A549 (cell line): ENCODE data around the gene PKD2.

Experiments used
- BHLHE40 ChIP-seq: IDR thresholded peaks from 2 replicates; pipeline ENCODE4 v1.6.1; 2012; ENCODE audit warnings: low read depth, low read length, inconsistent platforms
- CTCF ChIP-seq: fragments of >200 bp; sonication (Bioruptor Twin); formaldehyde crosslinking; IDR thresholded peaks from 3 replicates; pipeline ENCODE4 v1.5.1; 2016
- E2F6 ChIP-seq: IDR thresholded peaks from 2 replicates; pipeline ENCODE4 v1.6.1; 2012; ENCODE audit warnings: low read depth, borderline replicate concordance
- EHMT2 ChIP-seq: fragments of 200-600 bp; sonication (generic); IDR thresholded peaks from 2 replicates; pipeline ENCODE4 v1.6.1; 2016; ENCODE audit warnings: antibody characterized with exemption, low read depth, mild to moderate bottlenecking, moderate library complexity
- MAX ChIP-seq: IDR thresholded peaks from 2 replicates; pipeline ENCODE4 v1.6.1; 2012
- MAZ ChIP-seq: fragments of 150-350 bp; IDR thresholded peaks from 2 replicates; pipeline ENCODE4 v1.6.1; 2014; ENCODE audit warnings: antibody characterized with exemption, low read depth, low read length, borderline replicate concordance
- PBX3 ChIP-seq: IDR thresholded peaks from 2 replicates; pipeline ENCODE4 v1.6.1; 2012
- POLR2A ChIP-seq: IDR thresholded peaks from 2 replicates; pipeline ENCODE4 v1.6.1; 2012; ENCODE audit warnings: mild to moderate bottlenecking, low read length
- POLR2AphosphoS2 ChIP-seq: conservative IDR thresholded peaks from 2 replicates; pipeline ENCODE4 v1.6.1; 2012; ENCODE audit warnings: low read length, improper control_type of control experiment, inconsistent platforms
- RAD21 ChIP-seq, 2 experiments: fragments of >200 bp in 1 of 2; sonication (Bioruptor Twin) in 1 of 2; formaldehyde crosslinking in 1 of 2; IDR thresholded peaks in 1 of 2; conservative IDR thresholded peaks in 1 of 2; 2 replicates in 1 of 2; 3 replicates in 1 of 2; pipeline ENCODE4 v1.6.1; 2012 to 2018; ENCODE audit warnings: inconsistent platforms in 1 of 2
- RNF2 ChIP-seq: fragments of 200-600 bp; sonication (generic); IDR thresholded peaks from 2 replicates; pipeline ENCODE4 v1.6.1; 2016; ENCODE audit warnings: low read depth, mild to moderate bottlenecking, antibody characterized with exemption, moderate library complexity, borderline replicate concordance
- TFCP2L1 ChIP-seq: fragments of 250-450 bp; sonication (Bioruptor Pico); IDR thresholded peaks from 2 replicates; pipeline ENCODE4 v1.5.0; 2021; ENCODE audit warnings: mild to moderate bottlenecking
- ZC3H11A ChIP-seq: fragments of 450-650 bp; IDR thresholded peaks from 2 replicates; pipeline ENCODE4 v1.6.1; 2014; ENCODE audit warnings: antibody characterized with exemption, mild to moderate bottlenecking
- ZFP36 ChIP-seq: fragments of 450-650 bp; IDR thresholded peaks from 2 replicates; pipeline ENCODE4 v1.6.1; 2014; ENCODE audit warnings: borderline replicate concordance; ENCODE audit not compliant: partially characterized antibody

- TF ChIP-seq CTCF = no peak
- no peak for TF ChIP-seq POLR2A
- TF ChIP-seq ZC3H11A = no peak
- no peak for TF ChIP-seq MAX
- TF ChIP-seq MAZ = no peak
- TF ChIP-seq RAD21 (conservative IDR thresholded peaks at IDR 0.05 in 1 of 2, IDR thresholded peaks at IDR 0.05 in 1 of 2) = no peak
- TF ChIP-seq POLR2AphosphoS2 = no peak
- no peak for TF ChIP-seq BHLHE40
- TF ChIP-seq TFCP2L1 (CRISPR knock-in tag) = no peak
- TF ChIP-seq E2F6 = no peak
- no peak for TF ChIP-seq PBX3
- TF ChIP-seq EHMT2 = no peak
- no peak for TF ChIP-seq ZFP36
- no peak for TF ChIP-seq RNF2
Measured at GRCh38 chr4:87970121-87970520, 37.3 kb upstream of the PKD2 start.
